HG03460 (cell line): Measurements from ENCODE around the gene BRD3.

Source experiments
- ATAC-seq: cut with Tn5 transposase; IDR thresholded peaks from one replicate; pipeline ENCODE4 v1.9.1; 2021; ENCODE audit not compliant: unreplicated experiment

BRD3 gene

GRCh38 chr9:134066913-134067851 is 644 bp downstream of the BRD3 start:
- peak; percentile 7 for ATAC-seq

- ATAC-seq: no peak
Observed at GRCh38 chr9:134066526-134066912, 1.3 kb downstream of the BRD3 start.

GRCh38 chr9:134065612-134066419 is 2.0 kb downstream of the BRD3 start:
- peak; percentile 26 for ATAC-seq

GRCh38 chr9:134064711-134065110 is 3.1 kb downstream of the BRD3 start:
- ATAC-seq: no peak

GRCh38 chr9:134063571-134064450 is 4.0 kb downstream of the BRD3 start:
- ATAC-seq: no peak

- no peak for ATAC-seq
Observed at GRCh38 chr9:134063088-134063570, 4.7 kb downstream of the BRD3 start.

GRCh38 chr9:134062461-134063087 is 5.3 kb downstream of the BRD3 start:
- ATAC-seq: no peak

- no peak for ATAC-seq
Observed at GRCh38 chr9:134061688-134062371, 6.0 kb downstream of the BRD3 start.

GRCh38 chr9:134061019-134061687 is 6.7 kb downstream of the BRD3 start:
- no peak for ATAC-seq

- no peak for ATAC-seq
Observed at GRCh38 chr9:134060546-134060945, 7.3 kb downstream of the BRD3 start.

- ATAC-seq: peak; percentile 73
Observed at GRCh38 chr9:134059661-134060395, 8.0 kb downstream of the BRD3 start.

- no peak for ATAC-seq
Observed at GRCh38 chr9:134059188-134059641, 8.6 kb downstream of the BRD3 start.

GRCh38 chr9:134058716-134059115 is 9.1 kb downstream of the BRD3 start:
- ATAC-seq: no peak

- ATAC-seq: no peak
Observed at GRCh38 chr9:134057751-134058701, 9.8 kb downstream of the BRD3 start.

- no peak for ATAC-seq
Observed at GRCh38 chr9:134057307-134057657, 10.5 kb downstream of the BRD3 start.

- ATAC-seq: no peak
Observed at GRCh38 chr9:134056483-134057306, 11.1 kb downstream of the BRD3 start.
